Caco-2 (cell line): ENCODE measurements around the gene LRRC8C. TPM values are rescaled to one million over a fixed set of nuclear protein-coding genes. Genes with fewer than 3 reads are reported as not detected.

Experiments
- BruUV-seq: library from RNA; stranded (reverse); fragments of 400-500 nt; replicated peaks from 2 replicates; lab custom pipeline; 2021; lab: Mats Ljungman, UMichigan
- CTCF ChIA-PET: fragments of 300-600 bp; sonication (Branson Sonifier 250); formaldehyde crosslinking; loops from one replicate; lab custom pipeline; 2022; ENCODE audit warnings: antibody characterized with exemption; lab: Charles Lee
- POLR2A ChIA-PET: fragments of 300-600 bp; sonication (Branson Sonifier 250); formaldehyde crosslinking; loops from one replicate; lab custom pipeline; 2022; ENCODE audit warnings: antibody characterized with exemption; lab: Charles Lee
- DNase-seq, 2 experiments: peaks; one replicate each; pipeline versions ENCODE4 v3.0.0 to v3.0.0-alpha.2; 2020 to 2022
- H3K27me3 ChIP-seq: replicated peaks from 2 replicates; pipeline ENCODE4 v1.6.0; 2011; ENCODE audit warnings: low read length; ENCODE audit not compliant: control insufficient read depth, insufficient read depth
- H3K36me3 ChIP-seq: 2 replicates; pipeline ENCODE4 v1.5.1; 2011; ENCODE audit warnings: low read length; ENCODE audit not compliant: control insufficient read depth, insufficient read depth
- H3K4me1 ChIP-seq: fragments of 250-450 bp; sonication (Bioruptor Pico); 2 replicates; pipeline ENCODE4 v1.5.1; 2020; ENCODE audit warnings: mild to moderate bottlenecking
- H3K4me3 ChIP-seq: 2 replicates; pipeline ENCODE4 v1.5.1; 2011; ENCODE audit warnings: low read depth, mild to moderate bottlenecking, control low read depth, low read length
- H3K9me3 ChIP-seq: fragments of 250-450 bp; sonication (Bioruptor Pico); 2 replicates; pipeline ENCODE4 v1.5.1; 2020; ENCODE audit warnings: mild to moderate bottlenecking, moderate library complexity
- H3K27ac Mint-ChIP-seq: one replicate; pipeline ENCODE4 v1.8.0; 2022; ENCODE audit warnings: mixed read lengths; ENCODE audit not compliant: unreplicated experiment
- H3K27me3 Mint-ChIP-seq: one replicate; pipeline ENCODE4 v1.8.0; 2022; ENCODE audit warnings: mixed read lengths; ENCODE audit not compliant: insufficient read depth, unreplicated experiment
- H3K36me3 Mint-ChIP-seq: one replicate; pipeline ENCODE4 v1.8.0; 2022; ENCODE audit warnings: mild to moderate bottlenecking, mixed read lengths; ENCODE audit not compliant: insufficient read depth, unreplicated experiment
- H3K4me1 Mint-ChIP-seq: one replicate; pipeline ENCODE4 v1.8.0; 2022; ENCODE audit warnings: low read depth, mixed read lengths; ENCODE audit not compliant: unreplicated experiment
- H3K4me3 Mint-ChIP-seq: one replicate; pipeline ENCODE4 v1.8.0; 2022; ENCODE audit warnings: mild to moderate bottlenecking, moderate library complexity, mixed read lengths; ENCODE audit not compliant: unreplicated experiment
- H3K9me3 Mint-ChIP-seq: one replicate; pipeline ENCODE4 v1.8.0; 2022; ENCODE audit warnings: mixed read lengths; ENCODE audit not compliant: unreplicated experiment
- CTCF ChIP-seq, 2 experiments: fragments of 200-600 bp in 1 of 2; IDR thresholded peaks; 1 replicate in 1 of 2; 2 replicates in 1 of 2; pipeline versions ENCODE4 v1.5.1 to v1.8.0; 2011 to 2022; ENCODE audit warnings: antibody characterized with exemption in 1 of 2, control low read depth in 1 of 2, inconsistent platforms in 1 of 2, low read depth in 1 of 2, low read length in 1 of 2, mild to moderate bottlenecking in 1 of 2, moderate library complexity in 1 of 2; ENCODE audit not compliant: insufficient read depth in 1 of 2, severe bottlenecking in 1 of 2, unreplicated experiment in 1 of 2
- intact Hi-C: fragments of 100-400 bp; cut with micrococcal nuclease; formaldehyde crosslinking; loops from one replicate; pipeline ENCODE4 v1.10.0; 2022; ENCODE audit not compliant: unreplicated experiment
- total RNA-seq: library from RNA; stranded (reverse); gene quantifications from 2 replicates; pipeline ENCODE4 v1.2.3, GENCODE V29; 2022

LRRC8C gene
- total RNA-seq, 1 experiment from 2014 or later, result 0.11 TPM

GRCh38 chr1:89608984-89609725, 23.8 kb upstream of the LRRC8C start:
- CTCF ChIA-PET, result no interaction called here
- intact Hi-C loops, result no loop called here

GRCh38 chr1:89609781-89610456, 23.0 kb upstream of the LRRC8C start:
- H3K27me3 Mint-ChIP-seq, result peaks cover 4% of the 10 kb centered on the region
- H3K9me3 Mint-ChIP-seq, result no peaks in the 10 kb centered on the region
- intact Hi-C loops, result no loop called here
- Histone ChIP-seq H3K4me1 (no peaks in the 10 kb centered on the region), H3K27me3 (no peaks in the 10 kb centered on the region), H3K9me3 (no peaks in the 10 kb centered on the region), H3K4me3 (no peak overlapping the region), H3K36me3 (no peaks in the 10 kb centered on the region)
- no peak for DNase-seq
- ChIA-PET POLR2A (no interaction called here), CTCF (no interaction called here)
- BruUV-seq, result no TSS peak
- TF ChIP-seq CTCF (IDR thresholded peaks at IDR 0.05; ENCODE audit: insufficient read depth in 1 of 2, low read depth in 1 of 2, low read length in 1 of 2, severe bottlenecking in 1 of 2, unreplicated experiment in 1 of 2), result no peak
- no peak overlapping the region for H3K27ac Mint-ChIP-seq
- H3K4me1 Mint-ChIP-seq, result no peaks in the 10 kb centered on the region
- no peak overlapping the region for H3K4me3 Mint-ChIP-seq
- no peaks in the 10 kb centered on the region for H3K36me3 Mint-ChIP-seq

More at GRCh38 chr1:89608984-89609725, 23.8 kb upstream of the LRRC8C start:
- Mint-ChIP-seq H3K36me3 (no peaks in the 10 kb centered on the region), H3K27ac (no peak overlapping the region), H3K9me3 (no peaks in the 10 kb centered on the region), H3K27me3 (peaks cover under 1% of the 10 kb centered on the region), H3K4me1 (no peaks in the 10 kb centered on the region), H3K4me3 (no peak overlapping the region)
- no TSS peak for BruUV-seq
- TF ChIP-seq CTCF (IDR thresholded peaks at IDR 0.05; ENCODE audit: insufficient read depth in 1 of 2, low read depth in 1 of 2, low read length in 1 of 2, severe bottlenecking in 1 of 2, unreplicated experiment in 1 of 2), result no peak
- POLR2A ChIA-PET, result no interaction called here
- Histone ChIP-seq H3K36me3 (no peaks in the 10 kb centered on the region), H3K4me1 (no peaks in the 10 kb centered on the region), H3K4me3 (no peak overlapping the region), H3K27me3 (no peaks in the 10 kb centered on the region), H3K9me3 (no peaks in the 10 kb centered on the region)
- DNase-seq, result no peak

- Mint-ChIP-seq H3K9me3 (no peaks in the 10 kb centered on the region), H3K27me3 (peaks cover 4% of the 10 kb centered on the region), H3K36me3 (no peaks in the 10 kb centered on the region), H3K4me1 (no peaks in the 10 kb centered on the region), H3K27ac (no peak overlapping the region), H3K4me3 (no peak overlapping the region)
- Histone ChIP-seq H3K9me3 (no peaks in the 10 kb centered on the region), H3K4me1 (no peaks in the 10 kb centered on the region), H3K27me3 (no peaks in the 10 kb centered on the region), H3K4me3 (no peak overlapping the region), H3K36me3 (no peaks in the 10 kb centered on the region)
- intact Hi-C loops, result no loop called here
- no TSS peak for BruUV-seq
- no peak for TF ChIP-seq CTCF (IDR thresholded peaks at IDR 0.05; ENCODE audit: insufficient read depth in 1 of 2, low read depth in 1 of 2, low read length in 1 of 2, severe bottlenecking in 1 of 2, unreplicated experiment in 1 of 2)
- POLR2A ChIA-PET, result no interaction called here
- no peak for DNase-seq
- CTCF ChIA-PET, result no interaction called here
These were observed 22.4 kb upstream of the LRRC8C start for GRCh38 chr1:89610457-89611011.
